WTC11 (cell line): Measurements from ENCODE around the gene SLC13A2. TPM values are rescaled to one million over a fixed set of nuclear protein-coding genes. Genes with fewer than 3 reads are reported as not detected.
"Not testable (repeated sequence)": the region's sequence is repeated elsewhere in the genome, so short reads cannot be mapped to it uniquely, and the experiment has no call there.

Experiments
- ATAC-seq: fragments of 200-7000 bp; cut with Tn5 transposase; 2 replicates; pipeline ENCODE4 v1.10.0; 2021; ENCODE audit warnings: mild to moderate bottlenecking, moderate library complexity
- Bru-seq: library from RNA; stranded (reverse); fragments of 400-500 nt; gene quantifications from one replicate; lab custom pipeline; 2021; lab: Mats Ljungman, UMichigan
- CTCF ChIA-PET: fragments of 300-600 bp; sonication (Branson Sonifier 250); formaldehyde crosslinking; loops from one replicate; lab custom pipeline; 2021; ENCODE audit warnings: antibody characterized with exemption; lab: Charles Lee
- POLR2A ChIA-PET: fragments of 350-600 bp; sonication (Branson Sonifier 250); formaldehyde crosslinking; loops from one replicate; lab custom pipeline; 2021; ENCODE audit warnings: antibody characterized with exemption; lab: Charles Lee
- DNase-seq: peaks from one replicate; pipeline ENCODE4 v3.0.0; 2021; ENCODE audit warnings: low spot score
- H3K27ac Mint-ChIP-seq: 2 replicates; pipeline ENCODE4 v1.8.0; 2021; ENCODE audit warnings: mixed read lengths
- H3K27me3 Mint-ChIP-seq: 2 replicates; pipeline ENCODE4 v1.8.0; 2021; ENCODE audit warnings: low read depth, mild to moderate bottlenecking, moderate library complexity, mixed read lengths
- H3K36me3 Mint-ChIP-seq: 2 replicates; pipeline ENCODE4 v1.8.0; 2021; ENCODE audit warnings: mixed read lengths
- H3K4me1 Mint-ChIP-seq: 2 replicates; pipeline ENCODE4 v1.8.0; 2022; ENCODE audit warnings: mixed read lengths
- H3K4me3 Mint-ChIP-seq: 2 replicates; pipeline ENCODE4 v1.8.0; 2021; ENCODE audit warnings: mild to moderate bottlenecking, moderate library complexity, mixed read lengths
- H3K9me3 Mint-ChIP-seq: 2 replicates; pipeline ENCODE4 v1.8.0; 2021; ENCODE audit warnings: mixed read lengths
- MYBL2 ChIP-seq: sonication (generic); formaldehyde crosslinking; IDR thresholded peaks from 2 replicates; pipeline ENCODE4 v1.8.1; 2023; ENCODE audit warnings: mild to moderate bottlenecking, moderate library complexity, missing genetic modification reagents
- NR1H2 ChIP-seq: sonication (generic); formaldehyde crosslinking; IDR thresholded peaks from 2 replicates; pipeline ENCODE4 v1.9.0; 2021; ENCODE audit warnings: mild to moderate bottlenecking, moderate library complexity, missing genetic modification reagents
- NR3C1 ChIP-seq: sonication (generic); formaldehyde crosslinking; conservative IDR thresholded peaks from 2 replicates; pipeline ENCODE4 v1.8.1; 2023; ENCODE audit warnings: low read depth, mild to moderate bottlenecking, missing genetic modification reagents
- PRRX2 ChIP-seq: fragments of 250-450 bp; sonication (Bioruptor Pico); IDR thresholded peaks from 2 replicates; pipeline ENCODE4 v1.8.0; 2021; ENCODE audit warnings: mild to moderate bottlenecking
- ZNF232 ChIP-seq: sonication (generic); formaldehyde crosslinking; IDR thresholded peaks from 2 replicates; pipeline ENCODE4 v1.8.0; 2022; ENCODE audit warnings: mild to moderate bottlenecking, missing genetic modification reagents
- ZNF671 ChIP-seq: fragments of 250-450 bp; sonication (Bioruptor Pico); IDR thresholded peaks from 2 replicates; pipeline ENCODE4 v1.8.0; 2021; ENCODE audit warnings: mild to moderate bottlenecking
- long read RNA-seq, 3 experiments: library from RNA in 1 of 3; library from capped mRNA in 1 of 3; library from polyadenylated mRNA in 1 of 3; unstranded in 2 of 3; stranded (forward) in 1 of 3; transcript quantifications; one replicate each; pipeline ENCODE4 v2.0.0, GENCODE V29; 2021
- total RNA-seq: library from RNA; stranded (reverse); gene quantifications from 3 replicates; pipeline ENCODE4 v1.2.3, GENCODE V29; 2021
- TF ChIP-seq, protein P1 (sequence below): sonication (generic); formaldehyde crosslinking; IDR thresholded peaks from 2 replicates; pipeline ENCODE4 v1.8.0; 2023; ENCODE audit warnings: missing genetic modification reagents
- TF ChIP-seq, protein P2 (sequence below): fragments of 250-450 bp; sonication (Bioruptor Pico); IDR thresholded peaks from 2 replicates; pipeline ENCODE4 v1.9.0; 2021; ENCODE audit warnings: mild to moderate bottlenecking
- TF ChIP-seq, protein P3 (sequence below): fragments of 200-600 bp; IDR thresholded peaks from 2 replicates; pipeline ENCODE4 v1.8.0; 2022; ENCODE audit warnings: antibody characterized with exemption
- TF ChIP-seq, protein P4 (sequence below): sonication (generic); formaldehyde crosslinking; IDR thresholded peaks from 2 replicates; pipeline ENCODE4 v1.8.0; 2022; ENCODE audit warnings: mild to moderate bottlenecking, missing genetic modification reagents
- TF ChIP-seq, protein P5 (sequence below): sonication (generic); formaldehyde crosslinking; IDR thresholded peaks from 2 replicates; pipeline ENCODE4 v1.8.0; 2022; ENCODE audit warnings: mild to moderate bottlenecking, missing genetic modification reagents
- TF ChIP-seq, protein P6 (sequence below): sonication (generic); formaldehyde crosslinking; IDR thresholded peaks from 2 replicates; pipeline ENCODE4 v1.8.0; 2022; ENCODE audit warnings: mild to moderate bottlenecking, missing genetic modification reagents

Gene SLC13A2, protein sequence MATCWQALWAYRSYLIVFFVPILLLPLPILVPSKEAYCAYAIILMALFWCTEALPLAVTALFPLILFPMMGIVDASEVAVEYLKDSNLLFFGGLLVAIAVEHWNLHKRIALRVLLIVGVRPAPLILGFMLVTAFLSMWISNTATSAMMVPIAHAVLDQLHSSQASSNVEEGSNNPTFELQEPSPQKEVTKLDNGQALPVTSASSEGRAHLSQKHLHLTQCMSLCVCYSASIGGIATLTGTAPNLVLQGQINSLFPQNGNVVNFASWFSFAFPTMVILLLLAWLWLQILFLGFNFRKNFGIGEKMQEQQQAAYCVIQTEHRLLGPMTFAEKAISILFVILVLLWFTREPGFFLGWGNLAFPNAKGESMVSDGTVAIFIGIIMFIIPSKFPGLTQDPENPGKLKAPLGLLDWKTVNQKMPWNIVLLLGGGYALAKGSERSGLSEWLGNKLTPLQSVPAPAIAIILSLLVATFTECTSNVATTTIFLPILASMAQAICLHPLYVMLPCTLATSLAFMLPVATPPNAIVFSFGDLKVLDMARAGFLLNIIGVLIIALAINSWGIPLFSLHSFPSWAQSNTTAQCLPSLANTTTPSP
- total RNA-seq (not detected in 3 replicates), Bru-seq, nascent RNA (not detected)
- long read RNA-seq, experiment 1, result 0 reads
- long read RNA-seq, experiment 2, result 0 reads
- long read RNA-seq, experiment 3, partial matches to known transcripts, result 0 of 1 reads
- long read RNA-seq, experiment 3, other reads (novel, unspliced or antisense), result 1 of 1 reads

DNA sequence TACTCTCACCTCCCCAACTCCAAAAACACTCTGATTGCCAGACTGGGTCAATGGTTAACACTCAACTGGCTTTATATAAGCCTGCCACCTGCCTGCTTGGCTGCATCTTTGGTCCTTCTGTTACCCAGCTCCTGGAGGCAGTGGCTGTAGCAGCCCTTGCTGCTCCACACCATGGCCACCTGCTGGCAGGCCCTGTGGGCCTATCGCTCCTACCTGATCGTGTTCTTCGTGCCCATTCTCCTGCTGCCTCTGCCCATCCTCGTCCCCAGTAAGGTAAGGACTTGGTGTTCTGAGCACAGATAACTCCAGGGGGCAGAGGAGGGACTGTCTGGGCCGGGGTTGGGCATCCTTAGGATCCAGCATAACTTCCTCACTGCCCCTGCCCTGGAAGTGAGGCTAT lies at the start of gene SLC13A2:
TSS of gene SLC13A2 (plus strand) at position 103 of the 400 bp plus-strand sequence. CDS start at position 172, 69 bp downstream.
- DNase-seq (peak; percentile 10), ATAC-seq (peak; percentile 52)
- Mint-ChIP-seq H3K4me3 (no peak within 1 kb of the TSS), H3K9me3 (no peaks in the 10 kb centered on the region), H3K27me3 (no peaks in the 10 kb centered on the region; the same call in 1 of the 2 replicates), H3K36me3 (no peaks in the 10 kb centered on the region), H3K4me1 (peaks cover 5% of the 10 kb centered on the region), H3K27ac (no peak within 1 kb of the TSS)
- TF ChIP-seq ZNF232, result no peak
- CTCF ChIA-PET, result interaction anchor here (1.2 kb wide), 1 partner anchor 57 kb away, joined by 4 read pairs; no protein-coding TSS in a partner anchor
- POLR2A ChIA-PET, result no interaction called here

DNA sequence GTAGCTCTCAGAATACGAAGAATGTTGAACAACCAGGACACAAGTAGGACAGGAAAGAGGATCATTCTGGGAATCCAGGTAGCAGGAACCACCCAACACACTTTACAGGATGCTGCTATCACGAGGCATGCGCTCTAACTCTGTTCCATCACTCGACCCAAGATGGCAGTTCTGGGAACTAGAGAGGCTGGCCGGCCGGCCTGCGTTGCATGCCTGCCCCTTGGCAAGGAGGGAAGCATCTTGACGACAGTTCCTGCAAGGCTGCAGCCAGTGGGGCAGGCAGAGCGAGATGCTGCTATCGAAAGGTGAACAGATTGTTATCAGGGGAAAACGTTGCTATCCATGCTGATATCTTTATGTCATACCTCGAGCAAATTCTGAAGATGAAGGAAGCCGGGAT lies 48.2 kb upstream of the SLC13A2 start:
- no peak for TF ChIP-seq ZNF232
- TF ChIP-seq, protein P1, sequence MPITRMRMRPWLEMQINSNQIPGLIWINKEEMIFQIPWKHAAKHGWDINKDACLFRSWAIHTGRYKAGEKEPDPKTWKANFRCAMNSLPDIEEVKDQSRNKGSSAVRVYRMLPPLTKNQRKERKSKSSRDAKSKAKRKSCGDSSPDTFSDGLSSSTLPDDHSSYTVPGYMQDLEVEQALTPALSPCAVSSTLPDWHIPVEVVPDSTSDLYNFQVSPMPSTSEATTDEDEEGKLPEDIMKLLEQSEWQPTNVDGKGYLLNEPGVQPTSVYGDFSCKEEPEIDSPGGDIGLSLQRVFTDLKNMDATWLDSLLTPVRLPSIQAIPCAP, result no peak
- TF ChIP-seq ZNF671, result no peak
- no peak for TF ChIP-seq NR1H2 (CRISPR knock-in tag)
- TF ChIP-seq, all 79 proteins: peak for 0
- peaks cover 3% of the 10 kb centered on the region; the same call in 1 of the 2 replicates for H3K27me3 Mint-ChIP-seq
- H3K4me1 Mint-ChIP-seq, result no peaks in the 10 kb centered on the region
- CTCF ChIA-PET, result interaction anchor here (0.7 to 4.4 kb wide), 3 partner anchors 8 to 375 kb away, joined by 3 to 40 read pairs (median 3); no protein-coding TSS in a partner anchor
- POLR2A ChIA-PET, result no interaction called here
- H3K36me3 Mint-ChIP-seq, result no peaks in the 10 kb centered on the region
- DNase-seq (no peak), ATAC-seq (no peak)
- H3K4me3 Mint-ChIP-seq, result no peak overlapping the region
- no peaks in the 10 kb centered on the region for H3K9me3 Mint-ChIP-seq
- H3K27ac Mint-ChIP-seq, result no peak overlapping the region

DNA sequence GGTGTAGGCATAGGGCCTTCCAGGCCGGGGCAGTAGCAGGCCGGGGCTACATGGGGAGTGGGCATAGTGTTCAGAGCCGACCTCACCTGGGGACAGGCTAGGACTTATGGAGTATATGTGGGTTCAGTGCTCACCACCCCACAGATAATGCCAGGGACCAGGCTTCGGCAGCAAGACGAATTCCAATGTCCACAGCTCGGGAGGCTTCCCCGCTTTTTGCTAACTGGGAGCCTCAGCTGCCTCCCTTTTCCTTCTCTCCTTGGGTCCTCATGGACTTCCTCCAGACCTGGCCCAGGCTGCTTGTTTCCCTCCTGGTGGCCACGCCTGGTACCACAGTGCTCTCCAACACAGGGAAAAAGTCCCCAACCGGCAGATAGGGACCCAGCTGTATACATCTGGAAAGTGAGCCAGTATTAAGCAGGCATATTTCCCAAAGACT lies 47.3 kb upstream of the SLC13A2 start:
- Mint-ChIP-seq H3K4me1 (no peaks in the 10 kb centered on the region), H3K9me3 (no peaks in the 10 kb centered on the region), H3K4me3 (no peak overlapping the region), H3K27me3 (no peaks in the 10 kb centered on the region), H3K36me3 (no peaks in the 10 kb centered on the region), H3K27ac (no peak overlapping the region)
- POLR2A ChIA-PET, result interaction anchor here (0.6 kb wide), 1 partner anchor 10 kb away, joined by 8 read pairs; no protein-coding TSS in a partner anchor
- DNase-seq, result peak; percentile 74
- ATAC-seq, result peak; percentile 99
- TF ChIP-seq, protein P2, sequence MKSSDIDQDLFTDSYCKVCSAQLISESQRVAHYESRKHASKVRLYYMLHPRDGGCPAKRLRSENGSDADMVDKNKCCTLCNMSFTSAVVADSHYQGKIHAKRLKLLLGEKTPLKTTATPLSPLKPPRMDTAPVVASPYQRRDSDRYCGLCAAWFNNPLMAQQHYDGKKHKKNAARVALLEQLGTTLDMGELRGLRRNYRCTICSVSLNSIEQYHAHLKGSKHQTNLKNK (CRISPR knock-in tag), result no peak
- TF ChIP-seq, protein P3, sequence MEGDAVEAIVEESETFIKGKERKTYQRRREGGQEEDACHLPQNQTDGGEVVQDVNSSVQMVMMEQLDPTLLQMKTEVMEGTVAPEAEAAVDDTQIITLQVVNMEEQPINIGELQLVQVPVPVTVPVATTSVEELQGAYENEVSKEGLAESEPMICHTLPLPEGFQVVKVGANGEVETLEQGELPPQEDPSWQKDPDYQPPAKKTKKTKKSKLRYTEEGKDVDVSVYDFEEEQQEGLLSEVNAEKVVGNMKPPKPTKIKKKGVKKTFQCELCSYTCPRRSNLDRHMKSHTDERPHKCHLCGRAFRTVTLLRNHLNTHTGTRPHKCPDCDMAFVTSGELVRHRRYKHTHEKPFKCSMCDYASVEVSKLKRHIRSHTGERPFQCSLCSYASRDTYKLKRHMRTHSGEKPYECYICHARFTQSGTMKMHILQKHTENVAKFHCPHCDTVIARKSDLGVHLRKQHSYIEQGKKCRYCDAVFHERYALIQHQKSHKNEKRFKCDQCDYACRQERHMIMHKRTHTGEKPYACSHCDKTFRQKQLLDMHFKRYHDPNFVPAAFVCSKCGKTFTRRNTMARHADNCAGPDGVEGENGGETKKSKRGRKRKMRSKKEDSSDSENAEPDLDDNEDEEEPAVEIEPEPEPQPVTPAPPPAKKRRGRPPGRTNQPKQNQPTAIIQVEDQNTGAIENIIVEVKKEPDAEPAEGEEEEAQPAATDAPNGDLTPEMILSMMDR, result peak; percentile 55
- CTCF ChIA-PET, result interaction anchor here (0.6 to 4.4 kb wide), 18 partner anchors 9 to 143 kb away, joined by 3 to 40 read pairs (median 4); partner anchors contain the start of genes POLDIP2, SLC46A1 and TNFAIP1

DNA sequence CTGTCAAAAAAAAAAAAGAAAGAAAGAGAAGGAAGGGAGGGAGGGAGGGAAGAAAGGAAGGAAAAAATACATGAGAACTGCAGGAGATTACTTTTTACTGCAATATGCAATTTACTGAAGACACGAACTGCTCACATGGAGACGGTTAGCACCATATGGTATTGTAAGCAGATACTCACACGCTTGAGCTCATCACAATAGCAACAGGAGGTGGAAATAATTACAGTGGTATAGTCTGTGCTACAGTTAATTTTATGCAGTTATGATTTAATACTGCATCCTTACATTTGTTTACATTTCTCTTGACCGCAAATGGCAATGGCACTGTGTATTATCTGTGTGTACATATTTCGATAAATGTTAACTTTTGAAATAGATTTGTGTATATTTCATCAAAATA lies 46.1 kb upstream of the SLC13A2 start:
- Mint-ChIP-seq H3K27me3 (peaks cover 3% of the 10 kb centered on the region; the same call in 1 of the 2 replicates), H3K4me3 (no peak overlapping the region), H3K4me1 (no peaks in the 10 kb centered on the region), H3K27ac (no peak overlapping the region), H3K9me3 (no peaks in the 10 kb centered on the region), H3K36me3 (no peaks in the 10 kb centered on the region)
- POLR2A ChIA-PET, result no interaction called here
- CTCF ChIA-PET, result interaction anchor here (0.6 to 4.4 kb wide), 2 partner anchors 10 to 74 kb away, joined by 5 to 40 read pairs; no protein-coding TSS in a partner anchor
- DNase-seq (no peak), ATAC-seq (no peak)
- TF ChIP-seq, protein P4, sequence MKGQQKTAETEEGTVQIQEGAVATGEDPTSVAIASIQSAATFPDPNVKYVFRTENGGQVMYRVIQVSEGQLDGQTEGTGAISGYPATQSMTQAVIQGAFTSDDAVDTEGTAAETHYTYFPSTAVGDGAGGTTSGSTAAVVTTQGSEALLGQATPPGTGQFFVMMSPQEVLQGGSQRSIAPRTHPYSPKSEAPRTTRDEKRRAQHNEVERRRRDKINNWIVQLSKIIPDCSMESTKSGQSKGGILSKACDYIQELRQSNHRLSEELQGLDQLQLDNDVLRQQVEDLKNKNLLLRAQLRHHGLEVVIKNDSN (CRISPR knock-in tag), result no peak
- TF ChIP-seq NR1H2 (CRISPR knock-in tag) (no peak), MYBL2 (CRISPR knock-in tag) (no peak), NR3C1 (CRISPR knock-in tag) (no peak), PRRX2 (no peak)
- TF ChIP-seq, protein P5, sequence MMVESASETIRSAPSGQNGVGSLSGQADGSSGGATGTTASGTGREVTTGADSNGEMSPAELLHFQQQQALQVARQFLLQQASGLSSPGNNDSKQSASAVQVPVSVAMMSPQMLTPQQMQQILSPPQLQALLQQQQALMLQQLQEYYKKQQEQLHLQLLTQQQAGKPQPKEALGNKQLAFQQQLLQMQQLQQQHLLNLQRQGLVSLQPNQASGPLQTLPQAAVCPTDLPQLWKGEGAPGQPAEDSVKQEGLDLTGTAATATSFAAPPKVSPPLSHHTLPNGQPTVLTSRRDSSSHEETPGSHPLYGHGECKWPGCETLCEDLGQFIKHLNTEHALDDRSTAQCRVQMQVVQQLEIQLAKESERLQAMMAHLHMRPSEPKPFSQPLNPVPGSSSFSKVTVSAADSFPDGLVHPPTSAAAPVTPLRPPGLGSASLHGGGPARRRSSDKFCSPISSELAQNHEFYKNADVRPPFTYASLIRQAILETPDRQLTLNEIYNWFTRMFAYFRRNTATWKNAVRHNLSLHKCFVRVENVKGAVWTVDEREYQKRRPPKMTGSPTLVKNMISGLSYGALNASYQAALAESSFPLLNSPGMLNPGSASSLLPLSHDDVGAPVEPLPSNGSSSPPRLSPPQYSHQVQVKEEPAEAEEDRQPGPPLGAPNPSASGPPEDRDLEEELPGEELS (CRISPR knock-in tag), result no peak
- TF ChIP-seq, protein P3, result no peak
- TF ChIP-seq, protein P6, sequence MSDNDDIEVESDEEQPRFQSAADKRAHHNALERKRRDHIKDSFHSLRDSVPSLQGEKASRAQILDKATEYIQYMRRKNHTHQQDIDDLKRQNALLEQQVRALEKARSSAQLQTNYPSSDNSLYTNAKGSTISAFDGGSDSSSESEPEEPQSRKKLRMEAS (CRISPR knock-in tag), result no peak

DNA sequence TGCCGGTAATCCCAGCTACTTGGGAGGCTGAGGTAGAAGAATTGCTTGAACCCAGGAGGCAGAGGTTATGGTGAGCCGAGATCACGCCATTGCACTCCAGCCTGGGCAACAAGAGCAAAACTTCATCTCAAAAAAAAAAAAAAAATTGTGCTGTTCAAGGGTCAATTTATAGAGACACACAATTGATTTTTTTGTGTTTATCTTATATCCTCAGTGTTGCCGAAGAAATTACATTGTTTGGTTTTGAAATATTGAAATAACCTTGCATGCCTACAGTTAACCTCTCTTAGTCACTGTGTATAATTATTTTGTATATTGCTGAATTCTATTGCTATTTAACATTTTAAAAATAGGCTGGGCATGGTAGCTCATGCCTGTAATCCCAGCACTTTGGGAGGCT lies 45.5 kb upstream of the SLC13A2 start:
- H3K27me3 Mint-ChIP-seq, DNase-seq, H3K27ac Mint-ChIP-seq, POLR2A ChIA-PET, H3K4me1 Mint-ChIP-seq, H3K9me3 Mint-ChIP-seq, ATAC-seq, H3K36me3 Mint-ChIP-seq, H3K4me3 Mint-ChIP-seq: not testable (repeated sequence)
- CTCF ChIA-PET, result interaction anchor here (4.4 kb wide), 1 partner anchor 11 kb away, joined by 40 read pairs; no protein-coding TSS in a partner anchor
